HEK293 (cell line): ENCODE measurements around the gene THYN1.

Experiments used
- CTCF ChIA-PET: fragments of 350-600 bp; formaldehyde crosslinking; extraction: SDS; loops from one replicate; lab custom pipeline; 2021; ENCODE audit warnings: antibody characterized with exemption; lab: Yijun Ruan, JAX
- POLR2A ChIA-PET: fragments of 300-600 bp; formaldehyde crosslinking; extraction: SDS; loops from one replicate; lab custom pipeline; 2020; ENCODE audit warnings: antibody characterized with exemption, inconsistent platforms; lab: Yijun Ruan, JAX
- H3K27ac ChIP-seq: fragments of 200-500 bp; sonication (Bioruptor generic); 2 replicates; pipeline ENCODE4 v1.5.1; 2014; ENCODE audit warnings: low read depth, low read length, control low read depth, inconsistent platforms; ENCODE audit errors: extremely low read depth
- H3K36me3 ChIP-seq, 2 experiments: fragments of 200-500 bp in 1 of 2; sonication (Bioruptor generic) in 1 of 2; 1 replicate in 1 of 2; 2 replicates in 1 of 2; pipeline ENCODE4 v1.5.1; 2014 to 2017; ENCODE audit warnings: inconsistent platforms in 2 of 2, low read length in 2 of 2; ENCODE audit not compliant: control insufficient read depth in 2 of 2, insufficient read depth in 1 of 2
- H3K4me1 ChIP-seq: fragments of 200-500 bp; sonication (Bioruptor generic); 2 replicates; pipeline ENCODE4 v1.5.1; 2014; ENCODE audit warnings: mild to moderate bottlenecking, low read length, inconsistent platforms; ENCODE audit not compliant: control insufficient read depth, insufficient read depth
- H3K4me3 ChIP-seq: 2 replicates; pipeline ENCODE4 v1.5.1; 2011; ENCODE audit warnings: low read depth, mild to moderate bottlenecking, control low read depth, low read length, moderate library complexity
- H3K9me3 ChIP-seq: fragments of 200-500 bp; sonication (Bioruptor generic); 2 replicates; pipeline ENCODE4 v1.5.1; 2014; ENCODE audit warnings: low read depth, low read length, inconsistent platforms; ENCODE audit not compliant: control insufficient read depth, insufficient read depth
- BCL11A ChIP-seq: fragments of 450-650 bp; formaldehyde crosslinking; IDR thresholded peaks from 2 replicates; pipeline ENCODE4 v1.5.1; 2016; ENCODE audit warnings: low read depth, missing biosample characterization, missing genetic modification characterization
- GLI2 ChIP-seq: fragments of 450-650 bp; formaldehyde crosslinking; IDR thresholded peaks from 2 replicates; pipeline ENCODE4; 2017; ENCODE audit warnings: missing biosample characterization, missing genetic modification characterization, low read depth, borderline replicate concordance
- IKZF3 ChIP-seq: fragments of 450-650 bp; IDR thresholded peaks from 2 replicates; pipeline ENCODE4 v1.5.0; 2018; ENCODE audit warnings: missing biosample characterization, mild to moderate bottlenecking, missing genetic modification characterization, moderate library complexity
- PRDM1 ChIP-seq: fragments of 450-650 bp; formaldehyde crosslinking; IDR thresholded peaks from 2 replicates; pipeline ENCODE4; 2016; ENCODE audit warnings: missing biosample characterization, missing genetic modification characterization
- PRDM2 ChIP-seq: fragments of 450-650 bp; formaldehyde crosslinking; IDR thresholded peaks from 2 replicates; pipeline ENCODE4 v1.5.1; 2016; ENCODE audit warnings: missing biosample characterization, missing genetic modification characterization, borderline replicate concordance
- ZNF114 ChIP-seq: fragments of 450-650 bp; formaldehyde crosslinking; IDR thresholded peaks from 2 replicates; pipeline ENCODE4 v1.5.0; 2017; ENCODE audit warnings: missing biosample characterization, missing genetic modification characterization
- ZNF146 ChIP-seq: fragments of 450-650 bp; formaldehyde crosslinking; IDR thresholded peaks from 2 replicates; pipeline ENCODE4 v1.5.1; 2016; ENCODE audit warnings: missing biosample characterization, missing genetic modification characterization
- ZNF239 ChIP-seq: fragments of 450-650 bp; formaldehyde crosslinking; IDR thresholded peaks from 2 replicates; pipeline ENCODE4 v1.5.1; 2016; ENCODE audit warnings: missing biosample characterization, missing genetic modification characterization
- ZNF280D ChIP-seq: fragments of 450-650 bp; formaldehyde crosslinking; IDR thresholded peaks from 2 replicates; pipeline ENCODE4 v1.5.1; 2016; ENCODE audit warnings: missing biosample characterization, missing genetic modification characterization
- ZNF335 ChIP-seq: fragments of 450-650 bp; formaldehyde crosslinking; conservative IDR thresholded peaks from 2 replicates; pipeline ENCODE4 v1.5.1; 2016; ENCODE audit warnings: missing biosample characterization, missing genetic modification characterization
- ZNF366 ChIP-seq: fragments of 450-650 bp; formaldehyde crosslinking; conservative IDR thresholded peaks from 2 replicates; pipeline ENCODE4 v1.5.1; 2016; ENCODE audit warnings: missing biosample characterization, missing genetic modification characterization
- ZNF394 ChIP-seq: fragments of 450-650 bp; formaldehyde crosslinking; IDR thresholded peaks from 2 replicates; pipeline ENCODE4 v1.5.1; 2016; ENCODE audit warnings: missing biosample characterization, missing genetic modification characterization, mild to moderate bottlenecking, moderate library complexity, borderline replicate concordance
- ZNF521 ChIP-seq: fragments of 450-650 bp; formaldehyde crosslinking; IDR thresholded peaks from 2 replicates; pipeline ENCODE4 v1.5.1; 2017; ENCODE audit warnings: missing biosample characterization, mild to moderate bottlenecking, missing genetic modification characterization
- ZNF530 ChIP-seq: fragments of 450-650 bp; formaldehyde crosslinking; IDR thresholded peaks from 2 replicates; pipeline ENCODE4 v1.5.1; 2016; ENCODE audit warnings: low read depth, missing biosample characterization, missing genetic modification characterization
- ZNF623 ChIP-seq: fragments of 450-650 bp; formaldehyde crosslinking; IDR thresholded peaks from 2 replicates; pipeline ENCODE4 v1.5.1; 2016; ENCODE audit warnings: missing biosample characterization, missing genetic modification characterization
- ZNF626 ChIP-seq: fragments of 450-650 bp; sonication (Bioruptor Pico); formaldehyde crosslinking; IDR thresholded peaks from 2 replicates; pipeline ENCODE4 v1.5.1; 2018; ENCODE audit warnings: missing biosample characterization, missing genetic modification characterization, inconsistent platforms
- ZNF629 ChIP-seq: fragments of 450-650 bp; formaldehyde crosslinking; IDR thresholded peaks from 2 replicates; pipeline ENCODE4 v1.5.1; 2017; ENCODE audit warnings: missing biosample characterization, missing genetic modification characterization

Gene THYN1

GRCh38 chr11:134252346-134253187 lies 585 bp downstream of the THYN1 start (continued):
- TF ChIP-seq IKZF3 (tag by site-specific recombination) (0 out of 2 replicates have a peak, but pooled peaks have one; percentile 19), ZNF530 (tag by site-specific recombination) (no peak)

- CTCF ChIA-PET, result interaction anchor here (0.6 to 2.7 kb wide), 2 partner anchors 11 to 21 kb away, joined by 5 to 12 read pairs; no protein-coding TSS in a partner anchor
- H3K4me1 ChIP-seq, result no peaks in the 10 kb centered on the region
- H3K27ac ChIP-seq, result no peak overlapping the region
- no peaks in the 10 kb centered on the region for H3K9me3 ChIP-seq
- TF ChIP-seq ZNF629 (tag by site-specific recombination) (no peak), PRDM1 (tag by site-specific recombination) (no peak), PRDM2 (no peak)
- TF ChIP-seq, all 188 proteins: peak for 0
- no peak overlapping the region for H3K4me3 ChIP-seq
- POLR2A ChIA-PET, result interaction anchor here (0.6 to 1.3 kb wide), 4 partner anchors 10 to 40 kb away, joined by 3 to 7 read pairs (median 4); partner anchors contain the start of genes NCAPD3 and VPS26B
- peaks cover 0 to 55% of the 10 kb centered on the region in 2 experiments; a peak in 1 of 3 replicates for H3K36me3 ChIP-seq
Measured at GRCh38 chr11:134250675-134251074, 2.5 kb downstream of the THYN1 start.

GRCh38 chr11:134250246-134250645 lies 2.9 kb downstream of the THYN1 start:
- ChIA-PET POLR2A (interaction anchor here (1.2 kb wide), 1 partner anchor 26 kb away, joined by 7 read pairs; the partner anchor contains the start of genes NCAPD3 and VPS26B), CTCF (interaction anchor here (0.6 to 2.7 kb wide), 2 partner anchors 12 to 21 kb away, joined by 5 to 12 read pairs; no protein-coding TSS in a partner anchor)
- no peaks in the 10 kb centered on the region for H3K9me3 ChIP-seq
- peaks cover 0 to 59% of the 10 kb centered on the region in 2 experiments; a peak in 1 of 3 replicates for H3K36me3 ChIP-seq
- TF ChIP-seq IKZF3 (tag by site-specific recombination) (no peak), ZNF114 (tag by site-specific recombination) (no peak), ZNF239 (tag by site-specific recombination) (no peak), ZNF366 (tag by site-specific recombination) (no peak), ZNF626 (no peak), GLI2 (tag by site-specific recombination) (no peak), BCL11A (tag by site-specific recombination) (no peak), ZNF394 (no peak), ZNF280D (no peak), ZNF146 (tag by site-specific recombination) (no peak), ZNF335 (tag by site-specific recombination) (no peak), ZNF623 (tag by site-specific recombination) (no peak), ZNF521 (tag by site-specific recombination) (no peak)
- H3K4me3 ChIP-seq, result no peak overlapping the region
- H3K4me1 ChIP-seq, result no peaks in the 10 kb centered on the region
- H3K27ac ChIP-seq, result no peak overlapping the region
